B cell (primary cell): ENCODE results near the gene TAGLN2. TPM values are rescaled to one million over a fixed set of nuclear protein-coding genes. Genes with fewer than 3 reads are reported as not detected.

ENCODE experiments used
- ATAC-seq: fragments of 200-7000 bp; cut with Tn5 transposase; one replicate; pipeline ENCODE4 v1.10.0; 2021; ENCODE audit warnings: low read depth, mild to moderate bottlenecking, moderate number of reproducible peaks, moderate library complexity
- CTCF ChIA-PET: fragments of 350-600 bp; sonication (Branson Sonifier 250); formaldehyde crosslinking; loops from one replicate; lab custom pipeline; 2021; ENCODE audit warnings: antibody characterized with exemption, inconsistent platforms; lab: Charles Lee
- POLR2A ChIA-PET: fragments of 350-600 bp; sonication (Branson Sonifier 250); formaldehyde crosslinking; loops from one replicate; lab custom pipeline; 2021; ENCODE audit warnings: antibody characterized with exemption; lab: Charles Lee
- DNase-seq: peaks from one replicate; pipeline ENCODE4 v3.0.0; 2013
- H2AFZ ChIP-seq: 2 replicates; pipeline ENCODE4 v1.6.1; 2012; ENCODE audit warnings: mild to moderate bottlenecking, low read depth, low read length; ENCODE audit not compliant: insufficient read depth, poor library complexity, severe bottlenecking
- H3K27ac ChIP-seq, 2 donors: 1 replicate in 1 of 2; 2 replicates in 1 of 2; pipeline ENCODE4 v1.5.1; 2012 to 2013; ENCODE audit warnings: low read length in 2 of 2, mild to moderate bottlenecking in 2 of 2, moderate library complexity in 1 of 2
- H3K27me3 ChIP-seq, 4 experiments: fragments of 200-600 bp in 1 of 4; sonication (generic) in 1 of 4; replicated peaks in 1 of 4; 1 replicate in 2 of 4; 2 replicates in 2 of 4; pipeline versions ENCODE4 v1.6.1 to v1.7.0; 2013 to 2016; ENCODE audit warnings: low read length in 3 of 4, mild to moderate bottlenecking in 2 of 4, mixed read lengths in 1 of 4, moderate library complexity in 1 of 4; ENCODE audit not compliant: insufficient read depth in 4 of 4, control insufficient read depth in 3 of 4; ENCODE audit errors: control extremely low read depth in 1 of 4
- H3K36me3 ChIP-seq, 2 experiments: replicated peaks in 1 of 2; 1 replicate in 1 of 2; 2 replicates in 1 of 2; pipeline versions ENCODE4 v1.6.1 to v1.7.1; 2013; ENCODE audit warnings: low read length in 1 of 2; ENCODE audit not compliant: insufficient read depth in 2 of 2, control insufficient read depth in 1 of 2; ENCODE audit errors: control extremely low read depth in 1 of 2, extremely low read depth in 1 of 2
- H3K4me1 ChIP-seq, 2 donors: fragments of 200-600 bp in 1 of 2; sonication (generic) in 1 of 2; 1 replicate in 1 of 2; 2 replicates in 1 of 2; pipeline versions ENCODE4 v1.5.1 to v1.6.1; 2013 to 2017; ENCODE audit warnings: low read length in 2 of 2; ENCODE audit not compliant: control insufficient read depth in 2 of 2, insufficient read depth in 2 of 2
- H3K4me2 ChIP-seq: replicated peaks from 2 replicates; pipeline ENCODE3; 2012; ENCODE audit warnings: mild to moderate bottlenecking, low read depth, low read length; ENCODE audit not compliant: poor library complexity, severe bottlenecking
- H3K4me3 ChIP-seq, 5 experiments: fragments of 200-600 bp in 1 of 5; sonication (generic) in 1 of 5; 1 replicate in 3 of 5; 2 replicates in 2 of 5; pipeline versions ENCODE4 v1.5.1 to v1.7.0; 2011 to 2016; ENCODE audit warnings: low read length in 4 of 5, mild to moderate bottlenecking in 4 of 5, low read depth in 2 of 5, control low read depth in 1 of 5, moderate library complexity in 1 of 5; ENCODE audit not compliant: insufficient read depth in 1 of 5; ENCODE audit errors: control extremely low read depth in 1 of 5, extremely low read depth in 1 of 5
- H3K79me2 ChIP-seq: fragments of 200-600 bp; sonication (generic); one replicate; pipeline ENCODE4 v1.6.0; 2016; ENCODE audit warnings: low read length; ENCODE audit not compliant: control insufficient read depth, insufficient read depth
- H3K9ac ChIP-seq: fragments of 200-600 bp; sonication (generic); 2 replicates; pipeline ENCODE4 v1.6.1; 2017; ENCODE audit warnings: mild to moderate bottlenecking, low read length, moderate library complexity
- H3K9me3 ChIP-seq, 3 donors: one replicate each; pipeline versions ENCODE4 v1.6.1 to v1.7.1; 2013; ENCODE audit warnings: low read length in 2 of 3; ENCODE audit not compliant: control insufficient read depth in 2 of 3, insufficient read depth in 1 of 3; ENCODE audit errors: control extremely low read depth in 1 of 3
- H4K20me1 ChIP-seq: 2 replicates; pipeline ENCODE4 v1.6.0; 2012; ENCODE audit warnings: mild to moderate bottlenecking, low read length; ENCODE audit not compliant: insufficient read depth, control insufficient read depth, poor library complexity, severe bottlenecking
- H3K27ac Mint-ChIP-seq: one replicate; pipeline ENCODE4 v1.8.0; 2021; ENCODE audit warnings: mixed read lengths
- H3K27me3 Mint-ChIP-seq: one replicate; pipeline ENCODE4 v1.8.0; 2021; ENCODE audit warnings: mixed read lengths
- H3K4me1 Mint-ChIP-seq: one replicate; pipeline ENCODE4 v1.8.0; 2021; ENCODE audit warnings: mixed read lengths
- H3K4me3 Mint-ChIP-seq: one replicate; pipeline ENCODE4 v1.8.0; 2021; ENCODE audit warnings: mixed read lengths
- H3K9me3 Mint-ChIP-seq: one replicate; pipeline ENCODE4 v1.8.0; 2022; ENCODE audit warnings: mixed read lengths; ENCODE audit not compliant: insufficient read depth
- EZH2 ChIP-seq: IDR thresholded peaks from 2 replicates; pipeline ENCODE4 v1.6.1; 2012; ENCODE audit warnings: borderline replicate concordance, low read depth, mild to moderate bottlenecking, moderate library complexity, low read length; ENCODE audit not compliant: insufficient read depth, poor library complexity, severe bottlenecking
- WGBS: methylation state at CpG from one replicate; pipeline ENCODE4 v1.1.5; 2013; ENCODE audit warnings: missing lambda C conversion rate; ENCODE audit not compliant: insufficient coverage; 5-methylcytosine and 5-hydroxymethylcytosine counted together
- intact Hi-C: fragments of 100-400 bp; cut with micrococcal nuclease; formaldehyde crosslinking; loops from one replicate; pipeline ENCODE4 v1.10.0; 2022
- polyA plus RNA-seq: library from polyadenylated mRNA; depleted of rRNA; stranded (reverse); fragments of >200 nt; gene quantifications from 2 replicates; pipeline ENCODE4 v1.2.3, GENCODE V29; 2012
- total RNA-seq, 2 donors: library from RNA; stranded (reverse); fragments of 120-200 nt in 1 of 2; gene quantifications; 1 replicate in 1 of 2; 2 replicates in 1 of 2; pipeline versions ENCODE4 v1.2.3 to v1.2.4, GENCODE V29; 2013 to 2022
- TF ChIP-seq, protein P1 (sequence below): fragments of 200-600 bp; IDR thresholded peaks from one replicate; pipeline ENCODE4 v1.8.0; 2022; ENCODE audit warnings: antibody characterized with exemption, mild to moderate bottlenecking

Gene TAGLN2
- total and polyA plus RNA-seq, 2 donors (not counting 1 experiment from before 2014, with no cell fraction given) = 342 to 721 TPM

DNA sequence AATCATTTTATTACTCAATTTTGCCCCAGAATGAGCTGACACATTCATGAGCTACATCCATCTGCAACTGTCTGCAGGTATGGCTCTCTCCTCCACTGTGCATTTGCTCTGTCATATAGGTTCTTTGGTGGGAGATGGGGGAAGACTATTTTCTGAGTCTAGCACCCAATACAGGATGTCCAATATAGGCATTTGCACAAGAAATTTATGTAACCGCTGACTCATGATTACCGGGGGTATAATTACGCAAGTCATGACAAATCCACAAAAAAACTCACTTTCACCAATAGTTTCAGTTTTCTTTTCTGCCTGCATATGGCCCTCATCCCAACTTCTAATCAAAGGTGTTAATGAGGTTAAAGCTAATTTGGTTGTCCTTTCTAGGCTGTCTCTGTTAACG is 45.3 kb downstream of the TAGLN2 start:
- Mint-ChIP-seq H3K27me3 (no peaks in the 10 kb centered on the region), H3K9me3 (no peaks in the 10 kb centered on the region), H3K27ac (no peak overlapping the region), H3K4me3 (no peak overlapping the region), H3K4me1 (no peaks in the 10 kb centered on the region)
- H3K9ac ChIP-seq = no peak overlapping the region
- intact Hi-C loops = no loop called here
- H3K79me2 ChIP-seq = no peaks in the 10 kb centered on the region
- CTCF ChIA-PET = interaction anchor here (0.8 to 4.2 kb wide), 5 partner anchors 10 to 90 kb away, joined by 3 to 16 read pairs (median 3); no protein-coding TSS in a partner anchor
- POLR2A ChIA-PET = no interaction called here
- TF ChIP-seq EZH2 = no peak
- TF ChIP-seq, protein P1, sequence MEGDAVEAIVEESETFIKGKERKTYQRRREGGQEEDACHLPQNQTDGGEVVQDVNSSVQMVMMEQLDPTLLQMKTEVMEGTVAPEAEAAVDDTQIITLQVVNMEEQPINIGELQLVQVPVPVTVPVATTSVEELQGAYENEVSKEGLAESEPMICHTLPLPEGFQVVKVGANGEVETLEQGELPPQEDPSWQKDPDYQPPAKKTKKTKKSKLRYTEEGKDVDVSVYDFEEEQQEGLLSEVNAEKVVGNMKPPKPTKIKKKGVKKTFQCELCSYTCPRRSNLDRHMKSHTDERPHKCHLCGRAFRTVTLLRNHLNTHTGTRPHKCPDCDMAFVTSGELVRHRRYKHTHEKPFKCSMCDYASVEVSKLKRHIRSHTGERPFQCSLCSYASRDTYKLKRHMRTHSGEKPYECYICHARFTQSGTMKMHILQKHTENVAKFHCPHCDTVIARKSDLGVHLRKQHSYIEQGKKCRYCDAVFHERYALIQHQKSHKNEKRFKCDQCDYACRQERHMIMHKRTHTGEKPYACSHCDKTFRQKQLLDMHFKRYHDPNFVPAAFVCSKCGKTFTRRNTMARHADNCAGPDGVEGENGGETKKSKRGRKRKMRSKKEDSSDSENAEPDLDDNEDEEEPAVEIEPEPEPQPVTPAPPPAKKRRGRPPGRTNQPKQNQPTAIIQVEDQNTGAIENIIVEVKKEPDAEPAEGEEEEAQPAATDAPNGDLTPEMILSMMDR = no peak
- H3K27ac ChIP-seq = no peak overlapping the region
- no CpG with 5 or more reads among the region's 4 CpGs for WGBS
- no peaks in the 10 kb centered on the region for H3K9me3 ChIP-seq
- no peaks in the 10 kb centered on the region for H3K4me1 ChIP-seq
- DNase-seq = no peak
- no peaks in the 10 kb centered on the region for H3K27me3 ChIP-seq
- H4K20me1 ChIP-seq = no peaks in the 10 kb centered on the region
- H3K4me3 ChIP-seq = no peak overlapping the region
- no peak for ATAC-seq
- no peaks in the 10 kb centered on the region for H3K36me3 ChIP-seq
- no peak overlapping the region for H2AFZ ChIP-seq
- H3K4me2 ChIP-seq = no peak overlapping the region

DNA sequence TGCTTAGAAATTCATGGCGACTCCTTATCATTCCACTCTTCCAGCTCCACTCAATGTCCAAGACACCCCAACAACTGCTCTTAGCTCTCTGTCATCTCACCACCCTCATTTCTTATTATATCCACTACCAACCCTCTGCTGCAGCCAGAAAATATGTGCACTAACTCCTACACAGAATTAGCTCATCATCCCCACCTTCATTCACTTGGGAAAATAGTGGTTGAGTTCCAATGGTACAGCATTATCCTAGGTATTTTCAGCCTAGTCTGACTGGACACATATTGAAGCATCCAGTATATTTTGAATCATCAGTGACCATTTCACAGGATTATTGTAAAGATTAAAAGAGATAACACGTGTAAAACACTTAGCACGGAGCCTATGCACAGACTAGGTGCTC is 46.2 kb downstream of the TAGLN2 start:
- no peak for DNase-seq
- H3K36me3 ChIP-seq = no peaks in the 10 kb centered on the region
- intact Hi-C loops = no loop called here
- Mint-ChIP-seq H3K27ac (no peak overlapping the region), H3K9me3 (no peaks in the 10 kb centered on the region), H3K4me3 (no peak overlapping the region), H3K4me1 (no peaks in the 10 kb centered on the region), H3K27me3 (no peaks in the 10 kb centered on the region)
- no peaks in the 10 kb centered on the region for H3K27me3 ChIP-seq
- ChIA-PET POLR2A (no interaction called here), CTCF (interaction anchor here (0.6 to 4.2 kb wide), 5 partner anchors 12 to 80 kb away, joined by 3 to 16 read pairs (median 5); no protein-coding TSS in a partner anchor)
- no peak overlapping the region for H3K27ac ChIP-seq
- no peaks in the 10 kb centered on the region for H4K20me1 ChIP-seq
- WGBS = 100% methylated on average over 1 of the region's 3 CpGs
- H3K79me2 ChIP-seq = no peaks in the 10 kb centered on the region
- no peak overlapping the region for H3K4me3 ChIP-seq
- TF ChIP-seq EZH2 = no peak
- TF ChIP-seq, protein P1 = no peak
- H3K4me2 ChIP-seq = no peak overlapping the region
- no peak overlapping the region for H2AFZ ChIP-seq
- no peak overlapping the region for H3K9ac ChIP-seq
- no peak for ATAC-seq
- no peaks in the 10 kb centered on the region for H3K9me3 ChIP-seq
- no peaks in the 10 kb centered on the region for H3K4me1 ChIP-seq
